GM12878 (cell line): ENCODE results near the gene COL19A1.

ENCODE experiments used
- EP300 ChIP-seq, 2 experiments: fragments of 150-350 bp in 1 of 2; IDR thresholded peaks; 2 replicates each; pipeline ENCODE4 v1.6.1; 2011 to 2012; ENCODE audit warnings: low read depth in 2 of 2, low read length in 2 of 2, borderline replicate concordance in 1 of 2, improper control_type of control experiment in 1 of 2, inconsistent platforms in 1 of 2; ENCODE audit not compliant: control insufficient read depth in 1 of 2
- MYC ChIP-seq: IDR thresholded peaks from 2 replicates; pipeline ENCODE4 v1.6.1; 2011; ENCODE audit warnings: mild to moderate bottlenecking, low read length, moderate library complexity, inconsistent platforms; ENCODE audit not compliant: insufficient read depth, insufficient replicate concordance, insufficient read length, severe bottlenecking
- POLR2A ChIP-seq: IDR thresholded peaks from 2 replicates; pipeline ENCODE4 v1.6.1; 2011; ENCODE audit warnings: low read depth, mild to moderate bottlenecking, low read length
- TF ChIP-seq, protein P1 (sequence below): fragments of 450-650 bp; conservative IDR thresholded peaks from 2 replicates; pipeline ENCODE4 v1.6.1; 2017; ENCODE audit warnings: mild to moderate bottlenecking, moderate library complexity
- TF ChIP-seq, protein P2 (sequence below), 3 experiments: IDR thresholded peaks in 2 of 3; conservative IDR thresholded peaks in 1 of 3; 2 replicates each; pipeline ENCODE4 v1.5.1; 2011; ENCODE audit warnings: low read depth in 3 of 3, low read length in 3 of 3, mild to moderate bottlenecking in 3 of 3, control low read depth in 2 of 3, moderate library complexity in 2 of 3, inconsistent platforms in 1 of 3, mixed read lengths in 1 of 3; ENCODE audit not compliant: control insufficient read depth in 2 of 3, insufficient read depth in 1 of 3; ENCODE audit errors: extremely low read depth in 1 of 3

DNA sequence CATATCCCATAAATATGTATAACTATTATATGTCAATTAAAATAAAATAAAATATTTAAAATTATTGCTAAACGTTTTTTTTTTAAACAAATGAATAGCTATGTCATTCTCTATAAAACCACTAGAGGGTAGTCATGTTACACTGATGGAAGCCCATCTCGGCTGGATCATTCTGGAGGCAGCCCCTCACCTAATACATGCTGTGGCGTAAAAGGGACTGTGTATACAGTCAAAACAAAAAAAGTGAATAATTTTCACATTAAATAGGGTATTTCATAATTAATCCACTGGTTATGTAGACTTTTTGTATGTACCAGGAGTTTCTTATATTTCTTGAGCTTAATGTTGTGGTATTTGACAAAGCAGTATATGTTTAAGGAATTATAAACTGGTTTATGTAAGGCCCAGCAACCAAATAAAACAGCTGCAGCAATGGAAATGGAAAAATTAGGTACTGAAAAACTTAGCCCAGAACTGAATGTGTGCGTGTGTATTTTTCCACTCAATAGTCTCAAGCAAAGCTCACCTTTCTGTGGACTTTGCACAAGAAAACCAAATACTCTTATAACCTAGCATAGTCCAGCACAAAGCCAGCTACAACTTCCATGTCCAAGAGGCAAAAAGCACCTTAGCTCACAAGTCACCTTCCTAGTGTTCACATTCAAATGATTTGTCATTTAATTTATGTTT is 354.8 kb downstream of the COL19A1 start:
- TF ChIP-seq POLR2A (no peak), EP300 (IDR thresholded peaks at IDR 0.05; ENCODE audit: borderline replicate concordance in 1 of 2, control insufficient read depth in 1 of 2, low read depth in 2 of 2, low read length in 2 of 2) (no peak), MYC (no peak)
- TF ChIP-seq, protein P1, sequence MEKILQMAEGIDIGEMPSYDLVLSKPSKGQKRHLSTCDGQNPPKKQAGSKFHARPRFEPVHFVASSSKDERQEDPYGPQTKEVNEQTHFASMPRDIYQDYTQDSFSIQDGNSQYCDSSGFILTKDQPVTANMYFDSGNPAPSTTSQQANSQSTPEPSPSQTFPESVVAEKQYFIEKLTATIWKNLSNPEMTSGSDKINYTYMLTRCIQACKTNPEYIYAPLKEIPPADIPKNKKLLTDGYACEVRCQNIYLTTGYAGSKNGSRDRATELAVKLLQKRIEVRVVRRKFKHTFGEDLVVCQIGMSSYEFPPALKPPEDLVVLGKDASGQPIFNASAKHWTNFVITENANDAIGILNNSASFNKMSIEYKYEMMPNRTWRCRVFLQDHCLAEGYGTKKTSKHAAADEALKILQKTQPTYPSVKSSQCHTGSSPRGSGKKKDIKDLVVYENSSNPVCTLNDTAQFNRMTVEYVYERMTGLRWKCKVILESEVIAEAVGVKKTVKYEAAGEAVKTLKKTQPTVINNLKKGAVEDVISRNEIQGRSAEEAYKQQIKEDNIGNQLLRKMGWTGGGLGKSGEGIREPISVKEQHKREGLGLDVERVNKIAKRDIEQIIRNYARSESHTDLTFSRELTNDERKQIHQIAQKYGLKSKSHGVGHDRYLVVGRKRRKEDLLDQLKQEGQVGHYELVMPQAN: no peak
- TF ChIP-seq, protein P2, sequence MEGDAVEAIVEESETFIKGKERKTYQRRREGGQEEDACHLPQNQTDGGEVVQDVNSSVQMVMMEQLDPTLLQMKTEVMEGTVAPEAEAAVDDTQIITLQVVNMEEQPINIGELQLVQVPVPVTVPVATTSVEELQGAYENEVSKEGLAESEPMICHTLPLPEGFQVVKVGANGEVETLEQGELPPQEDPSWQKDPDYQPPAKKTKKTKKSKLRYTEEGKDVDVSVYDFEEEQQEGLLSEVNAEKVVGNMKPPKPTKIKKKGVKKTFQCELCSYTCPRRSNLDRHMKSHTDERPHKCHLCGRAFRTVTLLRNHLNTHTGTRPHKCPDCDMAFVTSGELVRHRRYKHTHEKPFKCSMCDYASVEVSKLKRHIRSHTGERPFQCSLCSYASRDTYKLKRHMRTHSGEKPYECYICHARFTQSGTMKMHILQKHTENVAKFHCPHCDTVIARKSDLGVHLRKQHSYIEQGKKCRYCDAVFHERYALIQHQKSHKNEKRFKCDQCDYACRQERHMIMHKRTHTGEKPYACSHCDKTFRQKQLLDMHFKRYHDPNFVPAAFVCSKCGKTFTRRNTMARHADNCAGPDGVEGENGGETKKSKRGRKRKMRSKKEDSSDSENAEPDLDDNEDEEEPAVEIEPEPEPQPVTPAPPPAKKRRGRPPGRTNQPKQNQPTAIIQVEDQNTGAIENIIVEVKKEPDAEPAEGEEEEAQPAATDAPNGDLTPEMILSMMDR (IDR thresholded peaks at IDR 0.05 in 2 of 3, conservative IDR thresholded peaks at IDR 0.05 in 1 of 3; ENCODE audit: control insufficient read depth in 2 of 3, extremely low read depth in 1 of 3, insufficient read depth in 1 of 3, low read depth in 3 of 3, low read length in 3 of 3): peak; percentile 59 to 66 (median 61)
